GM11168 (cell line): ENCODE results near the gene CDK13.
"Not testable (repeated sequence)": the region's sequence is repeated elsewhere in the genome, so short reads cannot be mapped to it uniquely, and the experiment has no call there.

Experiments used
- in situ Hi-C: fragments of 300-500 bp; cut with MboI; formaldehyde crosslinking; loops from one replicate; pipeline ENCODE4 v1.12.0; 2022; ENCODE audit warnings: low sequenced_read_pairs; ENCODE audit not compliant: unreplicated experiment

Gene CDK13

GRCh38 chr7:40095230-40095629, 145.2 kb downstream of the CDK13 start:
- in situ Hi-C loops: no loop called here

GRCh38 chr7:40095695-40096327, 145.8 kb downstream of the CDK13 start:
- in situ Hi-C loops: no loop called here

- in situ Hi-C loops: no loop called here
Observed at GRCh38 chr7:40097728-40098127, 147.7 kb downstream of the CDK13 start.

- in situ Hi-C loops: no loop called here
Observed at GRCh38 chr7:40098810-40099209, 148.8 kb downstream of the CDK13 start.

- in situ Hi-C loops: no loop called here
Observed at GRCh38 chr7:40099837-40100236, 149.8 kb downstream of the CDK13 start.

GRCh38 chr7:40101201-40101600, 151.1 kb downstream of the CDK13 start:
- in situ Hi-C loops: no loop called here

- in situ Hi-C loops: no loop called here
Observed at GRCh38 chr7:40102897-40103296, 152.8 kb downstream of the CDK13 start.

GRCh38 chr7:40105879-40106473, 155.9 kb downstream of the CDK13 start:
- in situ Hi-C loops: no loop called here

GRCh38 chr7:40115936-40116335, 165.9 kb downstream of the CDK13 start:
- in situ Hi-C loops: no loop called here

GRCh38 chr7:40117199-40117598, 167.1 kb downstream of the CDK13 start:
- in situ Hi-C loops: not testable (repeated sequence)

- in situ Hi-C loops: not testable (repeated sequence)
Observed at GRCh38 chr7:40118201-40118600, 168.1 kb downstream of the CDK13 start.

GRCh38 chr7:40120020-40120419, 170.0 kb downstream of the CDK13 start:
- in situ Hi-C loops: no loop called here

GRCh38 chr7:40122100-40122939, 172.3 kb downstream of the CDK13 start:
- in situ Hi-C loops: not testable (repeated sequence)

GRCh38 chr7:40122940-40123254, 172.8 kb downstream of the CDK13 start:
- in situ Hi-C loops: no loop called here

GRCh38 chr7:40133561-40134427, 183.7 kb downstream of the CDK13 start:
- in situ Hi-C loops: no loop called here

- in situ Hi-C loops: no loop called here
Observed at GRCh38 chr7:40134428-40135316, 184.6 kb downstream of the CDK13 start, which contains the start of the genes MPLKIP and SUGCT. MPLKIP (minus strand) TSS chr7:40134622; CDS start chr7:40134567, 55 bp downstream. SUGCT (plus strand) TSS chr7:40135005.

GRCh38 chr7:40135317-40135610, 185.2 kb downstream of the CDK13 start:
- in situ Hi-C loops: no loop called here

- in situ Hi-C loops: no loop called here
Observed at GRCh38 chr7:40137563-40137962, 187.5 kb downstream of the CDK13 start.

GRCh38 chr7:40138973-40139372, 188.9 kb downstream of the CDK13 start:
- in situ Hi-C loops: no loop called here

GRCh38 chr7:40139891-40140290, 189.8 kb downstream of the CDK13 start:
- in situ Hi-C loops: not testable (repeated sequence)
